Activated CD4-positive, alpha-beta T cell treated with anti-CD3 and anti-CD28 coated beads for 48 hours (primary cell): ENCODE data around the gene SLC45A3.
"Not testable (repeated sequence)": the region's sequence is repeated elsewhere in the genome, so short reads cannot be mapped to it uniquely, and the experiment has no call there.

Experiments
- DNase-seq: peaks from one replicate; pipeline ENCODE4 v3.0.0-alpha.2; 2020

SLC45A3 gene

DNA sequence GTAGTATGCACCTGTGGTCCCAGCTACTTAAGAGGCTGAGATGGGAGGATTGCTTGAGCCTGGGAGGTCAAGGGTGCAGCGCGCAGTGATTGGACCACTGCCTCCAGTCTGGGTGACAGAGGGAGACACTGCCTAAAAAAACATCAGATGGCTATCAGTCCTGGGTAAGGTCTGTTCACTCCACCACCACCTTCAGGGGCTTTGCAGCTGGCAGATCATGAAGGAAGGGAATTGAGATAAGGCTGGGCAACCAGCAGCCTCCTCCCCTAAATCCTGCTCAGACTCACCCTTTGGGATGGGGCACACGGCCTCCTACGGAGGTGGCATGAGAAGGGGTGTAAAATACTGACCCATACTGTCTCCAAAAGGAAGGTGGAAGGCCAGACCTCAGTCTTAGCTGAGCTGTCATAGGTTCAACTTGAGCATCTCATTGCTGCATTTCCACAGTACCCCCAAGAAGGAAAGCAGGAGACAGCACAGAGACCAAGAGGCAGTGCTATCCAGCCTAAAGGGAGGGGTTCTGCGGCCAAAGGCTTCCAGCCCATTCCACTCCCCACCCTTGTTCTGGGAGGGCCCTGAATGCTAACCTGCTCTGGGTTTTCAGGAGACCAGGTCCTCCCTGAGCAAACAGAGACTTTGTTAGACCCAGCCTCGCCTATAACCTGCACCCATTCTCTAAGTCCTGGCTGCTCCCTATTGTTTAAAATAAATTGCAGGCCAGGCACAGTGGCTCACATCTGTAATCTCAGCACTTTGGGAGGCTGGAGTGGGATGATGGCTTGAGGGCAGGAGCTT is 13.7 kb downstream of the SLC45A3 start:
- no peak for DNase-seq

DNA sequence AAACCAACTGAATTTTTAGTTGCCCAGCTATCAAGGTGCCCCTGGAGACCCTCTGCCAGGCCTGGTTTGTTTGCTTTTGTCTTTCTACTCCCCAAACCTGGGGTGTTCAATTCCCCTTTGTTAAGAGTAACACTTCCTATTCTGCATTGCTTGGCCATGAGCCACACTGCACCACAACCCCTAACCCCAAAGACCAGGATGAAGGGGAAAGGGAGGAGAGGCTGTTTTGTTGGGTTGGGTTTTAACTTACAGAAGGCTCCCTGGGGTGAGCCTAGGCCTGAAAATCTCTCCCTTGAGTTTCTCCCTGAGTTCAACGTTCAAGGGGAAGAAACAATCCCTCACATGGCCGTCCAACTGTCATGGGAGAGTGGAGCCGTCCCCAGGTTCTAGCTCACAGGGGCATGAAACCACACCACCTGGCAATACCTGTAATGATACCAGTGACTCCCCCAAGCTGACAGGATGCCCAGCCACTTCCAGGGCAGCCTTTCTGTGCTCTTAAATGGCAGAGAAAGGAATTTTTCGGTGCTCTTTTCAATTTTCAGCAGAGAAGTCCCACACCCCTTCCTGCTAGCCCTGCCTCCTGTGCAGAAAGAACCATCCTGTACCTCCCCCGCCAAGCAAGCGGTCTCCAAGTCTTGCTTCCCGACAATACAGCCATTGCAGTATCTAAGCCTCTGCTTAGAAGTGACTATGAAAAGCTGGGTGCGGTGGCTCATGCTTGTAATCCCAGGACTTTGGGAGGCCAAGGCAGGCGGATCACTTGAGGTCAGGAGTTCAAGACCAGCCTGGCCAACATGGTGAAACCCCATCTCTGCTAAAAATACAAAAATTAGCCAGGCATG is 14.9 kb downstream of the SLC45A3 start:
- no peak for DNase-seq

DNA sequence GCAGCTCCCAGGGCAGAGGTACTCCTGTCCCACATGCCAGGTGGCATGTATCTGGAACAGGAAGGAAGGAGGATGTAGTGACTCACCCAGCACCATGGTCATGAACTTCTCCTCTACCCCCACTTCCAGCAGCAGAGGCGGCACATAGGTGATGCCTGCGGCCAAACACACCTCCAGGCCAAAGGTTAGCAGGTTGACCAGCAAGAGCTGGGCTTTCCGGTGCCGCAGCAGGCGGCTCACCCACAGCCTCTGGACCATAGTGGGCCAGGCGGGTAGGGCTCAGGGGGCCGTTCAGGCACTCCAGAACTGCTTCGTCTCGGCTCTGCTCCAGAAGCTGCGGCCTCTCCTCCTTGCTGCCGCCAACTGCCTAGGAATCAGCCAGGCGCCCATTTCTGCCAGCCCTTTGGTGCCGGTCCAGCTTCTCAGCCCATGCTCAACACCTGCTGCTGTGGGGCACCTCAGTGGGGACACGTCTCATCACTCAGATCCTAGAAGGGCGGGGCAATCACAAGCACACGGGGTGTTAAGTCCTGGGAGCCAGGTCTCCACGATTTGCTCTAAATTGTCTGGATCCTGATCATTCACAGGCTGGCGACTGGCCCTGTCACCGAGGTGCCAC is 15.8 kb downstream of the SLC45A3 start:
- no peak for DNase-seq

DNA sequence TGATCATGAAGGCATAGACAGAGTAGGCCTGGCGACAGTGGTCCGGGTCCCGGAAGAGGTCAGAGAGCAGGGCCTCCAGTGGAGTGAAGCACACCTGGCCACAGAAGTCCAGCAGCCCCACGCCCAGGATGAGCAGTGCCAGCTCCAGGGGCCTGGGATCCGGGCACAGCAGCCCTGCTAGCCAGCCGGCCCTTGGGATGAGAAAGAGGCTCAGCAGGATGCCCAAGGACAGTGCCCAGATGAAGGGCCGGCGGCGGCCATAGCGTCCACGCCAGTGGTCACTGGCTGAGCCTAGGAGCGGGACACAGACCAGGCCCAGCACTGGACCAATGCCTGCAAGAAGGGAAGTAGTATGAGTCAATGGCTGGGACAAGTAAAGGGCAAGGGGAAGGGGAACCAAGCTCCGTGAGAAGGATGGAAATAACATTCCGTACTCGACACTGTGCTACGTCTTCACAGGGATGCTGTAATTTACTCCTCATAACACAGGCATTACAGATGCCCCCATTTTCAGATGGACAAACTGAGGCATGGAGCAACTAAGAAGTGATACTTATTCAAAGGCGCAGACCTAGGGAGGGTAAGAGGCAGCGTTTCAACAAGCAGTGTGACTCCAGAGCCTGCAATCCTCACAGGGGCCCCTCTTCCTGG is 16.9 kb downstream of the SLC45A3 start:
- DNase-seq: no peak

DNA sequence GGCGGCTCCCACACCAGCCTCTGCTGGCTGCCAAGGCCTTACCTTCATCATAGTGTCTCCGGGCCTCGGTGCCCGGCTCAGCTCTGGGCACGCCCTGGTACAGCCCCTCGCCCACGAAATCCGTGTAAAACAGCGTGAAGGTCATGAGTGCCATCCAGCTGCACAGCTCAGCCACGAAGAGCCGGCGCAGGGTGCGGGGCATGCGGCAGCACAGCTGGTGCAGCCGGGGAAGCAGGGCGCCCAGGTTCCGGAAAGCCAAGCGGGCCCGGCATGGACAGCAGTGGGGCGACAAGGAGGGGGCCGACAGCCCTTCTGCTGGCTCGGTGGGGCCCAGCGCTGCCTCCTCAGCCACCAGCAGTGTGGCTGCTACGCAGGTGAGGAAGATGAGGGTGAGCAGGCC is 17.5 kb downstream of the SLC45A3 start:
- no peak for DNase-seq

DNA sequence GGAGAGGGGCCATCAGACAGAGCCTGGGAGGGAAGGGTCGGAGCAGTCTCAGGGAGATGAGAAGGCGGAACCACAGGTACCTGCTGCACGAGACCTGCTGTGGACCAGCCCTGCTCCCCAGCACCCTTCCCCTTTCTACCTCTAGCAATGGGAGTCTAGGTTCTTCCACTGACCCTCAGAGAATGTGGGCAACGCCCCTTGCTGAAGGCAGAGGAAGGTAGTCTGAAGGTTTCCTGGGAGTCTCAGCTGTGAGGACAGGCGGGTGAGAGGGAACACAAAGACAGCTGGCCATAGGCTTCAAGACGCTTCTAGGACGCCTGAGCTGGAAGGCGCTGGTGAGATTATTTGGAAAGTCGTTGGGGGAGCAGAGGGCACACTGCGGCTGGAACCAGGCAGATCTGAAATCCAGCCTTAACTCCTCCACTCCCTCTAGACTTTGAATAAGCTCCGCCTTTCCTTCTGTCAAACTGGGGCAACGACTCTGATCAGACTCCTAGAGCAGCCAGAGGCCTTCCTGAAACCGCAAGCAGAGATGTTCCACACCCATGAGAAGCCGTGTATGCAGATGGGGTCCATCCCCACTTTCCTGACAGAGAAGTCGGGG is 18.1 kb downstream of the SLC45A3 start:
- no peak for DNase-seq

DNA sequence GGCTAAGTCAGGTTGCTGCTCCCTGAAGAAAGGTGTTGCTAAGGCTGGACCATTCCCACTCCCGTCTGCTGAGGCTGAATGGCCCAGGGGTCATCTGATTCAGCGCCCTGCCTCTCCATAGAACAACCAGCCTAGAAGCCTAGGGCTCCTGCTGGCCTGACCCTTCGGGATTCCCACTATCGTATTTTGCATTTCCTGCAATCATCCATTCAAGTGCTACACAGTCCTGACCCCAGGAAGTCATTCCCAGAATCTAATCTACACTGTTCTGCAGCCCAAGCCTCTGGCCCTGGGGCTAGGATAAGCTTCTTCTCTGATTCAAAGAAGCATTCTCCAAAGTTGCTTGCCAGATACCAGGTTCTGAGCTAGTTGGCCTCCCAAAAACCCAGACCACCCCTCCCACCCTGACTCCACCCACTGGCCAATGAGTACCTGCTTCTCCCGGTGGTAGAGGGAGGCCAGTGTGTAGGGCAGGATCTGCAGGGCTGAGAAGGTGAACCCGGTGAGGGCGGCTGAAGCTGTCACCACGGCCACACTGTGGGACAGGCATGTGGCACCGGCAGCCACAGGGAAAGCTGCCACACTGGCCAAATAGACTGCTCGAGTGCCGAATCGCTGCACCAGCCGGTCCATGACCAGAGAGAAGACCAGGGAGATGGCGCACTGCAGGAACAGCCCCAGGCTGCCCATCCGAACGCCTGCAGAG is 18.7 kb downstream of the SLC45A3 start:
- no peak for DNase-seq

DNA sequence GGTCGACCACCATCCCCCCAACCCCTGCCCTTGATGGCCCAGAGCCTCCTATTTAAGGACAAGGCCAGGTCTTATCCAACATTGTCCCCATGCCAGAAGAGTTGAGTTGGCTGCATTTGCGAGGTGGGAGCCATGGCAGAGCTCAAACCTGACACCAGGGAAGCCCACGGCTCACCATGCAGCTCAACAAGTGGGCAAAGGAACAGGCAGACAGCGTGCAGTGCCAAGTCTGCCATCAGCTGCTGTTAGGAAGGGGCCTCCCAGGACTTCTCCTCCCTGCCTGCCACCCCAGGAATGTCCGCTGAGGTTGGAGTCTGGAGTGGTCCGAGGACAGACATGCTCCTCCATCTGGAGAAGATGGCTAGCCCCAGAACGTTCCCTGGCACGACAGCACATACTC is 19.9 kb downstream of the SLC45A3 start:
- DNase-seq: no peak

DNA sequence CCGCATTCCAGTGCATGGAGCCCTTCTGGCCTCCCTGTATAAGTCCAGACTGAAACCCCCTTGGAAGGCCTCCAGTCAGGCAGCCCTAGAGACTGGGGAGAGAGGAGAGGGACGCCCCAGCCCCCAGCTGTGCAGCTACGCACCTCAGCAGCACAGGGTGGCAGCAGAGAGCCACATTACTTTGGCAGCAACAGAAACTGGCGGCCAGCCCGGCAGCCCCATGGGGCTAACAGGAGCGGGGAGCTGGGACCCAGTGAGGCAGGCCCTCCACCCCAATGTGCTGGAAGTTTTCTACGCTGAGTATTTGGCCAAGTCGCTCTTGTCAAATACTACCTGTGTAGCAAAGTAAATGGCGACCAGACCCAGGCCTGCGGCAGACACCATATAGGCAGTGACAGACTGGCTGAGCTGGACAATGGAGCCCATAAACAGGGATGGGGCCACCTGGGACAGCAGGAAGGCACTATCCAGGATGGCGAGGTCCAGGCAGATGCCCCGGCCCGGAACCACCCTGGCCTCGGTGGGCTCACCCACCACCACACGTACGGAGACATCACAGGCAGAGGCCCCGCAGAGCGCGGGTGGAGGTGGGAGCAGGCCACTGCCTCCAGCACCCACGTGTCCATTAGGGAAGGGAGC is 21.2 kb downstream of the SLC45A3 start:
- peak; percentile 84 for DNase-seq

DNA sequence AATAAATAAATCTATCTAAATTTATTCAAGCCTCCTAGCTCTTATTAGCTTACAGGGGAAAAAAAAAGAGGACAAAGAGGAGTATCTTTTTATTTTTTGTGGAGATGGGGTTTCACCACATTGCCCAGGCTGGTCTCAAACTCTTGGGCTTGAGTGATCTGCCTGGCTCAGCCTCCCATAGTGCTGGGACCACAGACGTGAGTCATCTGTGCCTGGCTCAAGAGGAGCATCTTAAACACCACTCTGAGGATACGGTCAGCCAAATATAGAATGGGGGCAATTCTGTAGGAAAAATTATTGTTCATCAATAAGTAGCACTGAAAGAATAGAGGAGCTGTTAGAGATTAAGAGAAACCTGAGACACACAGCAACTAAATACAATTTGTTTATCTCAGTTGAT is 24.1 kb downstream of the SLC45A3 start:
- DNase-seq: no peak

DNA sequence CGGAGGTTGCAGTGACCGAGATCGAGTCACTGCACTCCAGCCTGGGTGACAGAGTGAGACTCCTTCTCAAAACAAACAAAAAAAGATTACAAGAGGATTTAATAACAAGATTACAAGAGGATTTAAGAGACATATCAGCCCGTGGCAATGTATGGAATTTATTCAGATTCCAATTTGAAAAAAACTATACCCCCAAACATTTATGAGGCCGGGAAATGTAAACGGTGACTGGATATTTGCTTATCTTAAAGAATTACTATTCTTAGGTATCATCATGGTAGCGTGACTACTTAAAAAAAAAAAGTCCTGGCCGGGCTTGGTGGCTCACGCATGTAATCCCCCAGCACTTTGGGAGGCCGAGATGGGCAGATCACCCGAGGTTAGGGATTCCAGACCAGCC is 27.3 kb downstream of the SLC45A3 start:
- DNase-seq: no peak

DNA sequence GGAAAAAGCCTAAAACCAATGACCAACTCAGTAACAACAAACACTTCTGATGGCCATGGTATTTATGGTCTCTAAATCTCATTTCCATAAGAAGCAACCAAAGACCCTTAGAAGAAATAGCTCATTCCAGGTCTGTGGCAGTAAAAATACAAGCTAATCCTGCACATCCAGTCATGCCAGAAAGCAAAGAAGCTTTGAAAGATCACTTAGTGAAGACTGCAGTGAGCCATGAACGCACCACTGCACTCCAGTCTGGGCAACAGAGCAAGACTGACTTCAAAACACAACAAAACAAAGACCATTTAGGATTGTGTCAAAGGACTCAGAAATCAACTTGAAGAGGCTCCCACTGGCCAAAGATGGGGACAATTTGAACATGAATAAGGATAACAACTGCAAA is 30.1 kb downstream of the SLC45A3 start:
- no peak for DNase-seq

DNA sequence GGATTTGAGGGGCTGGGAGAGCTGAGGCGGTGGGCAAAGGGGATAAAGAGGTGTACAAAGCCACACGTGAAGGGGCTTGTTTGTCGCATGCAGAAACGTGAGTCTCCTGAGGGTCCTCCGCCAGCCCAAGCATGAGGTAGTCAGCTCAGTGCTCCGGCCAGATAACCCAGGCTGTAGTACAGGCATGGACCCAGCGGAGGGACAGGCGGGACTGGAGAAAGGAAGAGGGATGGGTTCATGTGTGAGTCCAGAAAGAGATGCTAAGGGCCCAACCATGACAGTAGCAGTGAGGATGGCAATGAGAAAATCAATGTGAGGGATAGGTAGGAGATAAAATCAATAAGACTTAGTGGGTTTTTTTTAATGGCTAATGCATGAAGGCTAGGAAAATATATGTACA is 34.8 kb downstream of the SLC45A3 start:
- DNase-seq: no peak

DNA sequence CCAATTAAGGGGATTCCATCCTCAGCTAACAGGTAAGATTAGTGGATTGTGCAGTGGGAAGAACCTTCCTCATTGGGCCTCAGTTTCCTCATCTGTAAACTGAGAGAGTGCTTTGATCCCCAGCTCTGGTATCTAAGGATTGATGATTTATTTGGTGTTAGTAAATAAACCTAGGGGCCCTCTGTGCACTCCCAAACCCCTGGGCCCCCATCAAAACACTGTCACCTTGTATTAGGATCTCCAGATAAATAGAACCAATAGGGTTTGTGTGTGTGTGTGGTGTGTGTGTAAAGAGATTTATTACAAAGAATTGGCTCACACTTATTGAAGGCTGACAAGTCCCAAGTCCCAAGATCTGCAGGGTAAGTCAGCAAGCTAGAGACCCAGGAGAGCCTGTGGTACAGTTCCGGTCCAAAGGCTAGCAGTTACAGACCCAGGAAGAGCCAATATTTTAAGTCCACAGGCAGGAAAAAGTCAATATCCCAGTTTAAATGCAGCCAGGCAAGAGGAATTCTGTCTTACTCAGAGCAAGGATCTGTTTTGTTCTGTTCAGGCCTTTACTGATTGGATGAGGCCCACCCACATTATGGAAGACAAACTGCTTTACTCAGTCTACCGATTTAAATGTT is 37.5 kb downstream of the SLC45A3 start:
- no peak for DNase-seq

DNA sequence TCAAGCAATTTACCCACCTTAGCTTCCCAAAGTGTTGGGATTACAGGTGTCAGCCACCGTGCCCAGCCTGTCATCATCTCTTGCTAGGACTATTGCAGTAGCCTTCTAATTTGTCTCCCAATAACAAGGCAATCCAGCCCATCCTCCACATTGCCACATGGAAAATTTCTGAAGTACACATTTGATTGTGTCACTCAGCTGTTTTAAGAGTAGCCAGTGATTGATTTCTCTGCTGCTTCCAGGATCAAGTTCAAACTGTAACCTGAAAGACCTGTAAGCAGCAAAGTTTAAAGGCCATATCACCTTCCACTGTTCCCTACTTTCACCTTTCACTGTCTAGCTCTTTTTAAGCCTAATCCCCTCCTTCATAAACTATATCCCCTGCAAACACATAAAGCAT is 40.7 kb downstream of the SLC45A3 start:
- no peak for DNase-seq

DNA sequence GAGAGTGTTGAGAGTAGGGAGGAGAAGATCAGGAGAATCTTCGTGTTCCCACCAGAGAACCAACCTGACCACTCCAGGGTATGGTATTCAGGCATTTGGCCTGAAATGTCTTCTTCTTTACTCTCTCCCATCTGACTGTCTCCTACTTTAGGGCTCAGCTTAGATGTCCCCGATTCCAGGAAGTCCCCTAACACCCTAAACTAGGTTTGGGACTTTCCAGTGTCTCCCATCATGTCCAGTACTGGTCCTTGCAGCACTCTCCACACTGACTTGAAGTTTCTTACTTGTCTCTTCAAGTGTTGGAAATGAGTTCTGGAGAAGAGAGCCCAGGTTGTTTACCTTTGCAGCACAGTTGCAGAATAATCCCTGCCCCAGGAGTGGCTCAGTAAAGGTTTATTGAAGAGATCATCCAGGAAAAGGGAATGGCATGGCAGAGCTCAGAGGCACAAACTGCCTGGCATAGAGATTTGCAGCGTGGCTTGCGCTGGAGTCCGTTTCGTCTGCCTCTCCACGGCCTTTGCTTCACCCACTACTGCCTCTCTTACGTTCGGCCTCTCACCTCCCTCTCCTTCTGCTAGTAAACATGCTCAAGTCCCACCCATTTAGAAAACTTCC is 42.3 kb downstream of the SLC45A3 start:
- no peak for DNase-seq

DNA sequence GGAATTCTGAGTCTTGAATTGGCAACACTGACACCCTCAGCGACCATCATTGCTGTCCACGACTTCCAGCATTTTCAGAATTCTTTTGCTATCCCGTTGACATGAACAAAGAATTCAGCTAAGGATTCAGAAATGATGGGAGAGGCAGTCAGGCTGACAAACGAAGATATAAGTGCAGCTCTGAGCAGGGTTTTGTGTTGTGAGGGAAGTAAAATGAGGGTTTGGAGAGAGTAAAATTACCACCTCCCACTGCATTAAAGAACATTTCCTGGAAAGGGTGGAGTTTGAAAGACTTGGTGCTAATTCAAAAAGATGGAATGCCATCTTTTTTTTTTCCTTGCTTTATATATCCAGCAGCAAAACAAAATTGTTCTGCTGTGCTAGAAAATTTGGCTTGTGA is 43.6 kb downstream of the SLC45A3 start:
- no peak for DNase-seq

DNA sequence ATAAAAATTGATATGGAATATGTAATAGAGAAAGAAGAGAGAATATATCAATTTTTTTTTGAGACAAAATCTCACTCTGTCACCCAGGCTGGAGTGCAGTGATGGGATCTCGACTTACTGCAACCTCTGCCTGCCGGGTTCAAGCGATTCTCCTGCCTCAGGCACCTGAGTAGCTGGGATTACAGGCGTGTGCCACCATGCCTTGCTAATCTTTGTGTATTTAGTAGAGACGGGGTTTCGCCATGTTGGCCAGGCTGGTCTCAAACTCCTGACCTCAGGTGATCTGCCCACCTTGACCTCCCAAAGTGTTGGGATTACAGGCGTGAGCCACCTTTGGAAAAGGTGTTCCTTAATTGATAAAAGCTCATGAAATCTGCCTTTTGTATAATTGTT is 44.2 kb downstream of the SLC45A3 start:
- DNase-seq: not testable (repeated sequence)

DNA sequence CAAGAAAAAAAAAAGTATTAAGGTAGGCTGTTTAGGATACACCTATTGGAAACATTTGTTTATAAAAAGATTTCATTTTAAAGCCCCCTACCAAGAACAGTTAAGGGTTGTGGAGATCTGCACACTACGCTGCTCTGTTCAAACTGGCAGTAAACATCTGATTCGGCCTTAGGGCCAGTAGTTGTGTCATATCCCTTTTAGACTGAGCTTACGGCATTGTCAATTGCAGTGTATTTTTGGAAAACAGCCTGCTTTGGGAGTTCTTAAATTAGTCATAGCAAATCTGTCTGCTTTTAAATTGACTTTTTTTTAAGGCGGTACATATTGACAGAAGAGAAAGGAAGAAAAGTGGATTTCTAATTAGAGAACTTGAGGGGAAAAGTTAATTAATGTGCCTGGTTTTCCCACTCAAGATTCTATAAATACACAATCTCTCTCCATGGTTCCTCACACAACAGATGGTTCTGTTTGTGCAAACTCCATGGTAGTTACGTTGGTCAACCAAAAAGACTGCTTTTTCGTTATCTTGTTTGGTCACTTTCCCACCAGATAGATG is 46.8 kb downstream of the SLC45A3 start:
- DNase-seq: no peak

DNA sequence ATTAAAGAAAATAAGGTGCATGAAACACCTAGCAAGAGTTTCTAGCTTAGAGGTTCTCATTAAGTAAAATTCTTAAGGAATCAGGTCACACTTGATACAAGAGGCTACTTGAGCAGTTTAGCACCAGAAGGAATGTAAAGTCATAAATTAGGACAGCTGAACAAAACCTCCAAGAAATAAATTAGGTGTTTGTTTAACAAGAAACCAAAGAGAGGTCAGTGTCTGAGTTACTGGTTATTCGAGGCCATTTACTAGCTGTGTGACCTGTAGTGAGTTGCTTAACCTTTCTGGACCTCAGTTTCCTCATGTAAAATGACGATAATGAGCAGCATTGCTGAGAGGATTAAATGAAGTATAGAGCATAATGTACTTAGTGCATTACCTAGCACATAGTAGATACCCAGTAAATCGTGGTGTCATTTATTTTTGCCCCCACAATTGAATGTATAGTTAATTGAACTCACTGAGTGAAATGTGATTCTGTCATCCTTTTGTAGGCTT is 47.6 kb downstream of the SLC45A3 start:
- DNase-seq: no peak
